Bronchial epithelial cell (primary cell): ENCODE data around the gene NLK. TPM values are rescaled to one million over a fixed set of nuclear protein-coding genes. Genes with fewer than 3 reads are reported as not detected.
A peak's percentile ranks its signal among the peaks of the same experiment; 100 is the strongest.

Source experiments
- DNase-seq: peaks from one replicate; pipeline ENCODE4 v3.0.0-alpha.2; 2010; ENCODE audit warnings: low read depth
- FAIRE-seq: peaks from 2 replicates; lab custom pipeline; 2011; peaks lifted over from hg19 to GRCh38; lab: Jason Lieb, UNC
- H3K27me3 ChIP-seq: 2 replicates; pipeline ENCODE4 v1.5.1; 2011; ENCODE audit warnings: low read length; ENCODE audit not compliant: control insufficient read depth, insufficient read depth
- H3K36me3 ChIP-seq: 2 replicates; pipeline ENCODE4 v1.5.1; 2011; ENCODE audit warnings: low read length; ENCODE audit not compliant: control insufficient read depth, insufficient read depth
- H3K4me3 ChIP-seq: 2 replicates; pipeline ENCODE4 v1.5.1; 2011; ENCODE audit warnings: mild to moderate bottlenecking, low read depth, low read length, control low read depth
- total RNA-seq: library from RNA; depleted of rRNA; stranded (reverse); fragments of >200 nt; gene quantifications from 2 replicates; pipeline ENCODE4 v1.2.1, GENCODE V29; 2014
- TF ChIP-seq, protein P1 (sequence below): IDR thresholded peaks from 2 replicates; pipeline ENCODE4 v1.5.1; 2011; ENCODE audit warnings: mild to moderate bottlenecking, moderate library complexity, low read length, control low read depth, inconsistent platforms; ENCODE audit not compliant: insufficient read depth, severe bottlenecking

Gene NLK
- total RNA-seq, 1 donor from 2014 or later: 11.3 TPM

DNA sequence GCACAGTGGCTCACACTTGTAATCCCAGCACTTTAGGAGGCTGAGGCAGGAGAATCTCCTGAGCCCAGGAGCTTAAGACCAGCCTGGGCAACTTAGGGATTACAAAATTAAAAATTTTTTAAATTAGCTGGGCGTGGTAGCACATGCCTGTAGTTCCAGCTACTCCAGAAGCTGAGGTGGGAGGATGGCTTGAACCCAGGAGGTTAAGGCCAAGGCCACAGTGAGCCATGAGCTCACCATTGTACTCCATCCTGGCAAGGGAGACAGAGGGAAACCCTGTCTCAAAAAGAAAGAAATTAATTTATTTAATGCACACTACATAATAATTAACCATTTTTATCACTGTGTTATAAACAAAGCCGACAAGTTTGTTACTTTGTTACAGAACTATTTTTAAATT lies 145.5 kb downstream of the NLK start:
- DNase-seq (no peak), FAIRE-seq (no peak)
- TF ChIP-seq, protein P1, sequence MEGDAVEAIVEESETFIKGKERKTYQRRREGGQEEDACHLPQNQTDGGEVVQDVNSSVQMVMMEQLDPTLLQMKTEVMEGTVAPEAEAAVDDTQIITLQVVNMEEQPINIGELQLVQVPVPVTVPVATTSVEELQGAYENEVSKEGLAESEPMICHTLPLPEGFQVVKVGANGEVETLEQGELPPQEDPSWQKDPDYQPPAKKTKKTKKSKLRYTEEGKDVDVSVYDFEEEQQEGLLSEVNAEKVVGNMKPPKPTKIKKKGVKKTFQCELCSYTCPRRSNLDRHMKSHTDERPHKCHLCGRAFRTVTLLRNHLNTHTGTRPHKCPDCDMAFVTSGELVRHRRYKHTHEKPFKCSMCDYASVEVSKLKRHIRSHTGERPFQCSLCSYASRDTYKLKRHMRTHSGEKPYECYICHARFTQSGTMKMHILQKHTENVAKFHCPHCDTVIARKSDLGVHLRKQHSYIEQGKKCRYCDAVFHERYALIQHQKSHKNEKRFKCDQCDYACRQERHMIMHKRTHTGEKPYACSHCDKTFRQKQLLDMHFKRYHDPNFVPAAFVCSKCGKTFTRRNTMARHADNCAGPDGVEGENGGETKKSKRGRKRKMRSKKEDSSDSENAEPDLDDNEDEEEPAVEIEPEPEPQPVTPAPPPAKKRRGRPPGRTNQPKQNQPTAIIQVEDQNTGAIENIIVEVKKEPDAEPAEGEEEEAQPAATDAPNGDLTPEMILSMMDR: no peak
- no peaks in the 10 kb centered on the region for H3K27me3 ChIP-seq
- no peak overlapping the region for H3K4me3 ChIP-seq
- peaks cover 3% of the 10 kb centered on the region for H3K36me3 ChIP-seq

DNA sequence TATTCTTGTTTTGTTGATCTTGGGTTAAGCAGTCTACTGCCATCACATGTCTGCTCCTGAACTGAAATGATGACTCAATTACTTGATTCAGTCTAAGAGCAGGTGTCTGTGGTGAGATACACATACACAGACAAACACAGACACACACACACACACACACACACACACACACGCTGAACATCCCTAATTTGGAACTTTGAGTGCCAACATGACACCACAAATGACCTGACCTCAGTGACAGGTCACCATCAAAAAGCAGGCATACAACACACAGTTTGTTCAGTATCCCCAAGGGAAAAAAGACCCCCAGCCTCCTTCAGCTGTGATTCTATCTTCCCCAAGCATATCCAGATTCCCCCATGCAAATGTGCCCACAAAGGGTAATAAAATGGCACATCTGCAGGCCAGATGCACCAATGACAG lies 146.4 kb downstream of the NLK start:
- peak; percentile 81 for DNase-seq
- peaks cover 3% of the 10 kb centered on the region for H3K36me3 ChIP-seq
- peak; percentile 73 for FAIRE-seq
- no peaks in the 10 kb centered on the region for H3K27me3 ChIP-seq
- TF ChIP-seq, protein P1: no peak
- no peak overlapping the region for H3K4me3 ChIP-seq

DNA sequence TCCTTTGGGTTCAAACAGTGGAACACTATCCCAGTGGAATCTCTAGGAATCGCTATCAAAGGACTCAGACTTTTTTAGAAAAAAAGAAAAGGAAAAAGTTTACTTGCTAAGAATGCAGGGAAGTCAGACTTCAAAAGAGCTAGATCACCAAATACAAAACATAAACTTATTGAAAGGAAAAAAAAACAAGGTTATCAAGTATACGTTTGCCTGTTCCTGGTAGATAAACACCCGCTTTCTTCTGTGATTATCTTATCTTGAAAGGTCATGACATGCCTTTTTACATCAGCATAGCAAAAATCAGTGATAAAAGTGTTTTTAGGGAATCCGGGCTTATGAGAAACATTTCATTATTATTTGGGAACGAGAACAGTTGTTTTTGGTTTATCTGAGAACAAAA lies 147.2 kb downstream of the NLK start:
- no peak for FAIRE-seq
- peaks cover 3% of the 10 kb centered on the region for H3K36me3 ChIP-seq

GRCh38 chr17:28191018-28191417 lies 148.5 kb downstream of the NLK start:
- TF ChIP-seq, protein P1: no peak
- H3K36me3 ChIP-seq: peaks cover 5% of the 10 kb centered on the region
- no peaks in the 10 kb centered on the region for H3K27me3 ChIP-seq
- H3K4me3 ChIP-seq: no peak overlapping the region
- DNase-seq: no peak
- no peak for FAIRE-seq

More for the DNA sequence above, 147.2 kb downstream of the NLK start:
- TF ChIP-seq, protein P1: no peak
- no peak for DNase-seq
- Histone ChIP-seq H3K27me3 (no peaks in the 10 kb centered on the region), H3K4me3 (no peak overlapping the region)

- TF ChIP-seq, protein P1: no peak
- DNase-seq: no peak
- peaks cover 6% of the 10 kb centered on the region for H3K36me3 ChIP-seq
These were observed 150.8 kb downstream of the NLK start for GRCh38 chr17:28193241-28193640.

GRCh38 chr17:28194382-28194781 lies 151.9 kb downstream of the NLK start:
- Histone ChIP-seq H3K27me3 (no peaks in the 10 kb centered on the region), H3K36me3 (peaks cover 6% of the 10 kb centered on the region), H3K4me3 (no peak overlapping the region)
- DNase-seq: no peak
- TF ChIP-seq, protein P1: no peak
- FAIRE-seq: no peak

More at GRCh38 chr17:28193241-28193640, 150.8 kb downstream of the NLK start:
- no peak for FAIRE-seq
- Histone ChIP-seq H3K27me3 (no peaks in the 10 kb centered on the region), H3K4me3 (no peak overlapping the region)
